Measurements from ENCODE around the gene ABCC4.

ABCC4 gene

DNA sequence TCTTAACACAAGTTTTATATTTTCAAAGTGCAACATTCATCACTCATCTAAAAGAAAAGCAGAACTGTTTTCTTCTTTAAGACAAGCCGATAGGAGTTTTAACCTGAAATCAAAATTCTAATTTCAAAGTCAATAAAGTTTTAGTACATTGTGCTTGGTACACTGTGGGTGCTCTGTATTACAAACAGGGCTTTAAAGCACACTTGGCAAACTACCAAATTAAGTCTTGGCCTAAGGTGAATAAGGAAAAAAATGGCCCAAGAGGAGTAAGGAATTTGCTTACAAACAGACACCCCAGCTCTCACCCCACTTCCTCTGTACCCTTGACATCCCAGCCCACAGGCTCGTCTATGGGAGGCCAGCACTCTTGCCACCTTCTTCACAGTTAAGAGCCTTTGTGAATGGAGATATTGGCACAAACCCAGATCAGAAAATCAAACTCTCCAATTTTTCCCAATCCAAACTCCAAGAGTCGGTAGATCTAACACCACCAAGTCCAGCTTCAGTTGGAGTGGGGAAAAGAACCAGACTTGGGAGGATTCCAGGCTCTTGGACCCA is 66.0 kb downstream of the ABCC4 start:
- TF ChIP-seq, protein P1, sequence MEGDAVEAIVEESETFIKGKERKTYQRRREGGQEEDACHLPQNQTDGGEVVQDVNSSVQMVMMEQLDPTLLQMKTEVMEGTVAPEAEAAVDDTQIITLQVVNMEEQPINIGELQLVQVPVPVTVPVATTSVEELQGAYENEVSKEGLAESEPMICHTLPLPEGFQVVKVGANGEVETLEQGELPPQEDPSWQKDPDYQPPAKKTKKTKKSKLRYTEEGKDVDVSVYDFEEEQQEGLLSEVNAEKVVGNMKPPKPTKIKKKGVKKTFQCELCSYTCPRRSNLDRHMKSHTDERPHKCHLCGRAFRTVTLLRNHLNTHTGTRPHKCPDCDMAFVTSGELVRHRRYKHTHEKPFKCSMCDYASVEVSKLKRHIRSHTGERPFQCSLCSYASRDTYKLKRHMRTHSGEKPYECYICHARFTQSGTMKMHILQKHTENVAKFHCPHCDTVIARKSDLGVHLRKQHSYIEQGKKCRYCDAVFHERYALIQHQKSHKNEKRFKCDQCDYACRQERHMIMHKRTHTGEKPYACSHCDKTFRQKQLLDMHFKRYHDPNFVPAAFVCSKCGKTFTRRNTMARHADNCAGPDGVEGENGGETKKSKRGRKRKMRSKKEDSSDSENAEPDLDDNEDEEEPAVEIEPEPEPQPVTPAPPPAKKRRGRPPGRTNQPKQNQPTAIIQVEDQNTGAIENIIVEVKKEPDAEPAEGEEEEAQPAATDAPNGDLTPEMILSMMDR (IDR thresholded peaks at IDR 0.05; ENCODE audit: extremely low read depth, insufficient read depth, missing control alignments): no peak
- DNase-seq (ENCODE audit: low spot score): no peak
- in situ Hi-C loops (cut with MboI; ENCODE audit: low pct_unique_long_range_greater_than_20kb, low sequenced_read_pairs, unreplicated experiment): no loop called here

DNA sequence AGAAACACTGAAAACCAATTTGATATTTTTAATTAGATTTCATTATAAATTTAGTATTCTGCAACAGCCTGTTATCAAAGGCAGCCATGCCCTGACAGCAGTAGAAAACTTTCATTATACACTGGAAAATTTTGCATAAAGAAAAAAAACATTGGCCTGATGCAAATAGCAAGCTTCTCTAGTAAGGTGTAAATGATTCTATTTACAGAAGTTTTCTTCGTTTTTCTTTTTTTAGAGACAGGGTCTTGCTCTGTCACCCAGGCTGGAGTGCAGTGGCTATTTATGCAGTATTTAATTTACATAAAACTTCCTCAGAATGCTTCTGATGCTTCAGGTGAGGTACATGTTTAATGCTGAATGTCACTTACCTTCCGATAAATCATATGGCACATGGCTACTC is 67.0 kb downstream of the ABCC4 start:
- TF ChIP-seq, protein P1 (IDR thresholded peaks at IDR 0.05; ENCODE audit: extremely low read depth, insufficient read depth, missing control alignments): no peak
- DNase-seq (ENCODE audit: low spot score): no peak
- in situ Hi-C loops (cut with MboI; ENCODE audit: low pct_unique_long_range_greater_than_20kb, low sequenced_read_pairs, unreplicated experiment): no loop called here

DNA sequence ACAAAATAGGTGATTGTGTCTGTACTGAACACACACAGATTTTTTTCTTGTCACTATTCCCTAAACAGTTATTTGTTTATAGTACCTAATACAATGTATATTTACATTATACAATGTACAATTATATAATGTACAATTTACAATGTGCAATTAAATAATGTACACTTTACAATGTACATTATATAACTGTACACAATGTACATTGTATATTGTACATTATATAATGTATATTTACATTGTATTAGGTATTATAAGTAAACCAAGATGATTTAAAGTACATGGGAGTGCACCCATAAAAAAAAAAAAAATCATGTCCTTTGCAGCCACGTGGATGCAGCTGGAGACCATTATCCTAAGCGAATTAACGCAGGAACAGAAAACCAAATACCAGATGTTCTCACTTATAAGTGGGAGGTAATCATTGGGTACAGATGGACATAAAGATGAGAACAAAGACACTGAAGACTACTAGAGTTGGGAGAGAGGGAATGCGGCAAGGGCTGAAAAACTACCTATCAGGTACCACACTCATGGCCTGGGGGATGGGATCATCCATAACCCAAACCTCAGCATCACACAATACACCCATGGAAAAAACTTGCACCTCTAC is 68.1 kb downstream of the ABCC4 start:
- in situ Hi-C loops (cut with MboI; ENCODE audit: low pct_unique_long_range_greater_than_20kb, low sequenced_read_pairs, unreplicated experiment): no loop called here
- TF ChIP-seq, protein P1 (IDR thresholded peaks at IDR 0.05; ENCODE audit: extremely low read depth, insufficient read depth, missing control alignments): no peak
- no peak for DNase-seq (ENCODE audit: low spot score)

DNA sequence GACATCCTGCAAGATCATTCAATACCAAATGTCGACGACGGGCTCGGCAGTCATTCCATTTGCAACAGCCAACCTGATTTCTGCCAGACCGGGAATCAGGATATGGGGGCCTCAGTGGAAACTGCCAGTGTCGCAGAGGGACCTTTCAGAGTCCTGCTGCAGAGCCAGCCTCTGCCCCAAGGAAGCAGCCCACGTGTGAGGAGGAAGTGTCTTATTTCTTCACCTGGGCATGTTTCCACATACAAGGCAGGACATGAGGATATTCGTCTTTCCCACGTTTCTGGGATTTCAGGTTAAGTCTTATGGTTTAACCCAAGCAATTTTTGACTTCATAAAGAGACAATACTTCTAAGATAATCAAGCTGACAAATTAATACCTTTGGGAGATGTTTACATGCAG is 69.9 kb downstream of the ABCC4 start:
- DNase-seq (ENCODE audit: low spot score): no peak
- in situ Hi-C loops (cut with MboI; ENCODE audit: low pct_unique_long_range_greater_than_20kb, low sequenced_read_pairs, unreplicated experiment): no loop called here
- TF ChIP-seq, protein P1 (IDR thresholded peaks at IDR 0.05; ENCODE audit: extremely low read depth, insufficient read depth, missing control alignments): no peak

DNA sequence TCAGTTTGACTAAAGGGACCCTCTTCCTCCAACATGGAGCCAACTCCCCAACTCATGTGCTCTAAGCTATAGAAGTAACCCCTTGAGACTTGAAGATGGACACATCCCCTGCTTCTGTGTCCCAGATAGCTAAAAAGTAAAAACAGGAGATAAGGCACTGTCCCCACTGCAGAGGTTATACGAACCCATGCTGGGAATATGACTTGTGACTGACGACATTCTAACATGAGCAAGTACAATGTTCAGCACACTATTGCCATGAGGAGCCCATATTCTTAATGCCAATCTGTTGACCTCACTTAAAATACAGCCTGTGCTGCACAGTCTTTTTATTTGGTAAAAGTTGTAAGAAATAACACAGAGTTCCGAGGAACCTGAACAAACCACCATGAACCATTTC is 71.4 kb downstream of the ABCC4 start:
- TF ChIP-seq, protein P1 (IDR thresholded peaks at IDR 0.05; ENCODE audit: extremely low read depth, insufficient read depth, missing control alignments): no peak
- in situ Hi-C loops (cut with MboI; ENCODE audit: low pct_unique_long_range_greater_than_20kb, low sequenced_read_pairs, unreplicated experiment): no loop called here
- no peak for DNase-seq (ENCODE audit: low spot score)

DNA sequence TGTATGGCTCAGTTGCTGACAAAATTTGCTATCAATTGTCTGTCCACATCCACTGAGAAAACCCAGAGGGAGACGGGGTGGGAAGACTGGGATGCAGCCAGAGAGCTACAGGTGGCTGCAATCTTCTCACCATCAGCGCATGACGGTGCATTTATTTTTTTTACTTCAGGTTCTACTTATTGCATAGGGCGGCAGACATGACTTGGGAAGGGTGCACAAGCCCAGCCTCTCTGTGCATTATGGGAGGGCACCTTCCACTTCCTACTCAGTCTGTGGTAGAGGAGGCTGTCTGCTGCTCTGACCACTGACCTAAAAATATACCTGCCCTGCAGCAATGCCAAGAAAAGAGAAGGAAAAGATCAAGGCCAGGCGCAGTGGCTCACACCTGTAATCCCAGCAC is 73.1 kb downstream of the ABCC4 start:
- in situ Hi-C loops (cut with MboI; ENCODE audit: low pct_unique_long_range_greater_than_20kb, low sequenced_read_pairs, unreplicated experiment): no loop called here
- DNase-seq (ENCODE audit: low spot score): no peak

More for the DNA sequence above, 73.1 kb downstream of the ABCC4 start:
- TF ChIP-seq, protein P1 (IDR thresholded peaks at IDR 0.05; ENCODE audit: extremely low read depth, insufficient read depth, missing control alignments): no peak
